ENCODE measurements around the gene MACF1. TPM values are rescaled to one million over a fixed set of nuclear protein-coding genes. Genes with fewer than 3 reads are reported as not detected.

The MACF1 gene
- total RNA-seq, 1 donor from 2014 or later = 222 TPM

DNA sequence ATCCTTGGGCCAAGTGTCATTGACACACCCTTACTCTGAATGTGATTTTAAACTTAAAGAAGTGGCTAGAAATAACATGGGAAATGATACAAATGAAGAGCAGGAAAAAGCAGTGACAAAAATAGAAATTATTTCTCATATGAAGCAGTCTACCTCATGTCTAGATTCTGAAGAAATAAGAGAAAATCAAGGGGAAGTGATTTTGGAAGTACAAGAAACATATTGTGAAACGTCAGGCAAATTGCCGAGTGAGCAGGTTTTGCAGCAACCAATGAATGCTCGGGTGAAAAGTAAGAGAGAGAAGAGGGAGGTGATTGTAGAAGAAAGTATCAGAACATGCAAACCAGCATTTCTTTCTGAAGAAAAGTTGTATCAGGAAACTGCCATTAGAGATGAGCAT, 130.7 kb downstream of the MACF1 start:
- H3K27me3 ChIP-seq = no peaks in the 10 kb centered on the region
- H3F3A ChIP-seq (ENCODE audit: low read depth) = no peaks in the 10 kb centered on the region
- no peak overlapping the region for H3K4me2 ChIP-seq
- H3K4me1 ChIP-seq = no peaks in the 10 kb centered on the region
- H3K79me2 ChIP-seq (ENCODE audit: low read depth) = no peaks in the 10 kb centered on the region
- no peak overlapping the region for H3K9ac ChIP-seq
- H2AFZ ChIP-seq (replicated peaks) = no peak overlapping the region
- H3K9me3 ChIP-seq (ENCODE audit: low read depth) = no peaks in the 10 kb centered on the region
- no peak overlapping the region for H3K4me3 Mint-ChIP-seq
- no peaks in the 10 kb centered on the region for H3K4me1 Mint-ChIP-seq
- no peak overlapping the region for H3K27ac Mint-ChIP-seq
- no peaks in the 10 kb centered on the region for H3K27me3 Mint-ChIP-seq (ENCODE audit: insufficient read depth, low read depth)
- no peak overlapping the region for H3K4me3 ChIP-seq
- peaks cover 3% of the 10 kb centered on the region for H3K36me3 ChIP-seq
- H3K27ac ChIP-seq = no peak overlapping the region
- H3K9me3 Mint-ChIP-seq = no peaks in the 10 kb centered on the region
- peaks cover 43% of the 10 kb centered on the region for H3K36me3 Mint-ChIP-seq
- DNase-seq (ENCODE audit: low spot score) = no peak
- no peaks in the 10 kb centered on the region for H4K20me1 ChIP-seq (ENCODE audit: low read depth)
- TF ChIP-seq EZH2phosphoT487 (IDR thresholded peaks at IDR 0.05) (no peak), EZH2 (IDR thresholded peaks at IDR 0.05) (no peak)
- TF ChIP-seq, protein P1, sequence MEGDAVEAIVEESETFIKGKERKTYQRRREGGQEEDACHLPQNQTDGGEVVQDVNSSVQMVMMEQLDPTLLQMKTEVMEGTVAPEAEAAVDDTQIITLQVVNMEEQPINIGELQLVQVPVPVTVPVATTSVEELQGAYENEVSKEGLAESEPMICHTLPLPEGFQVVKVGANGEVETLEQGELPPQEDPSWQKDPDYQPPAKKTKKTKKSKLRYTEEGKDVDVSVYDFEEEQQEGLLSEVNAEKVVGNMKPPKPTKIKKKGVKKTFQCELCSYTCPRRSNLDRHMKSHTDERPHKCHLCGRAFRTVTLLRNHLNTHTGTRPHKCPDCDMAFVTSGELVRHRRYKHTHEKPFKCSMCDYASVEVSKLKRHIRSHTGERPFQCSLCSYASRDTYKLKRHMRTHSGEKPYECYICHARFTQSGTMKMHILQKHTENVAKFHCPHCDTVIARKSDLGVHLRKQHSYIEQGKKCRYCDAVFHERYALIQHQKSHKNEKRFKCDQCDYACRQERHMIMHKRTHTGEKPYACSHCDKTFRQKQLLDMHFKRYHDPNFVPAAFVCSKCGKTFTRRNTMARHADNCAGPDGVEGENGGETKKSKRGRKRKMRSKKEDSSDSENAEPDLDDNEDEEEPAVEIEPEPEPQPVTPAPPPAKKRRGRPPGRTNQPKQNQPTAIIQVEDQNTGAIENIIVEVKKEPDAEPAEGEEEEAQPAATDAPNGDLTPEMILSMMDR (IDR thresholded peaks at IDR 0.05) = no peak

DNA sequence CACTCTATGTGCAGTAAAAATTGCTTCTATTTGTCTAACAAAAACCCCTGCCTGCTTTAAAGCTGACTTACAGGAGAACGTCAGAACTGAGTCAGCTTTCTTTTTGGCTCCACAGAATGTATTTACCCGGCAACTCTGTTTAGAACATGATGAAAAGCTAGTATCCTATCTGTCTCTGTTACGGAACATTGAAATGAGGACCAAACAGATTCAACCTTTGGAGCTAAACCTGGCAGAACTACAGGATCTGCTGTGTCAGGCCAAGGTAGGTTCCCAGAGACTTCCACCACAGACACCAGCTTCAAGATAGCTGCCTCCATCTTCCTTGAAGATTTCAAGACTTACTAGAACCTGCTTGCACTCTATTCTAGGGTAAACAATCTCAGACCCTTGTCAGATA, 132.6 kb downstream of the MACF1 start:
- Histone ChIP-seq H3F3A (ENCODE audit: low read depth) (no peaks in the 10 kb centered on the region), H3K9ac (no peak overlapping the region), H4K20me1 (ENCODE audit: low read depth) (peaks cover 2% of the 10 kb centered on the region), H2AFZ (replicated peaks) (no peak overlapping the region), H3K27ac (no peak overlapping the region), H3K4me3 (no peak overlapping the region), H3K4me2 (no peak overlapping the region), H3K4me1 (no peaks in the 10 kb centered on the region), H3K9me3 (ENCODE audit: low read depth) (no peaks in the 10 kb centered on the region), H3K79me2 (ENCODE audit: low read depth) (no peaks in the 10 kb centered on the region), H3K27me3 (no peaks in the 10 kb centered on the region), H3K36me3 (peaks cover 3% of the 10 kb centered on the region)
- Mint-ChIP-seq H3K27me3 (ENCODE audit: insufficient read depth, low read depth) (no peaks in the 10 kb centered on the region), H3K4me1 (no peaks in the 10 kb centered on the region), H3K9me3 (no peaks in the 10 kb centered on the region), H3K36me3 (peaks cover 42% of the 10 kb centered on the region), H3K4me3 (no peak overlapping the region), H3K27ac (no peak overlapping the region)
- TF ChIP-seq, protein P1 (IDR thresholded peaks at IDR 0.05) = no peak
- TF ChIP-seq EZH2 (IDR thresholded peaks at IDR 0.05) (no peak), EZH2phosphoT487 (IDR thresholded peaks at IDR 0.05) (no peak)
- no peak for DNase-seq (ENCODE audit: low spot score)

DNA sequence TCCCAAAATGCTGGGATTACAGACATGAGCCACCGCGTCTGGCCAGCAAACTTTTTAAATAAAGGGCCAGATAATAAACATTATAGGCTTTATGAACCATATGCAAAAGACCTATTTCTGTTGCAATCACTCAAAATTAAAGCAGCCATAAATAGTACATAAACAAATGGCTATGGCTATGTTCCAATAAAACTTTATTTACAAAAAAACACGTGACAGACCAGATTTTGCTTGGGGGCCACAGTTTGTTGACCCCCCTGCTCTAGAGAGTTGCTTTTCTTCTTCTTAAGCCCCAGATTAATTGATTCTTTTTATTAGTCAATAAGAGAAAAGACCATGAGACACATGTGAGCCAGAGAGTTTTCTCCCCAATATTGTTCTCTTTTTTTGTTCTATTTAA, 138.3 kb downstream of the MACF1 start:
- H3K4me3 ChIP-seq = no peak overlapping the region
- H4K20me1 ChIP-seq (ENCODE audit: low read depth) = peaks cover 4% of the 10 kb centered on the region
- H3K4me3 Mint-ChIP-seq = no peak overlapping the region
- H3K27me3 ChIP-seq = no peaks in the 10 kb centered on the region
- H3K9me3 ChIP-seq (ENCODE audit: low read depth) = no peaks in the 10 kb centered on the region
- H3K79me2 ChIP-seq (ENCODE audit: low read depth) = no peaks in the 10 kb centered on the region
- no peaks in the 10 kb centered on the region for H3K27me3 Mint-ChIP-seq (ENCODE audit: insufficient read depth, low read depth)
- H3K9ac ChIP-seq = no peak overlapping the region
- H3K9me3 Mint-ChIP-seq = no peaks in the 10 kb centered on the region
- TF ChIP-seq EZH2phosphoT487 (IDR thresholded peaks at IDR 0.05) (no peak), EZH2 (IDR thresholded peaks at IDR 0.05) (no peak)
- TF ChIP-seq, protein P1 (IDR thresholded peaks at IDR 0.05) = no peak
- no peaks in the 10 kb centered on the region for H3F3A ChIP-seq (ENCODE audit: low read depth)
- peaks cover 19% of the 10 kb centered on the region for H3K36me3 ChIP-seq
- no peak for DNase-seq (ENCODE audit: low spot score)
- H3K4me1 ChIP-seq = no peaks in the 10 kb centered on the region
- H3K4me1 Mint-ChIP-seq = no peaks in the 10 kb centered on the region
- no peak overlapping the region for H3K4me2 ChIP-seq
- no peak overlapping the region for H3K27ac ChIP-seq
- H3K36me3 Mint-ChIP-seq = peaks cover 40% of the 10 kb centered on the region
- no peak overlapping the region for H2AFZ ChIP-seq (replicated peaks)
- no peak overlapping the region for H3K27ac Mint-ChIP-seq

Measured in neural progenitor cell (in vitro differentiated cells).